ENCODE measurements around the gene SPON2. TPM values are rescaled to one million over a fixed set of nuclear protein-coding genes. Genes with fewer than 3 reads are reported as not detected.

The SPON2 gene
- total RNA-seq, 6 donors from 2014 or later = 23.2 to 81.3 (median 50.8) TPM

- WGBS, 2 donors = 75 to 95% methylated on average over 4 to 14 of the region's 20 CpGs
- TF ChIP-seq CTCF (IDR thresholded peaks at IDR 0.05) = no peak
- no peak for TF ChIP-seq POLR2A (IDR thresholded peaks at IDR 0.05)
- ATAC-seq (ENCODE audit: low FRiP score in 2 of 2) = no peak
- DNase-seq = peak in 1 of 2 donors; percentile 67
- H3K4me3 ChIP-seq = no peak overlapping the region
- peaks cover 52 to 72% (median 55%) of the 10 kb centered on the region in 4 donors for H3K4me1 ChIP-seq
- peak overlapping the region in 3 of 4 donors; percentile 24 to 71 (median 26) for H3K27ac ChIP-seq
- peaks cover 8 to 69% (median 57%) of the 10 kb centered on the region in 4 donors for H3K36me3 ChIP-seq
- H3K9me3 ChIP-seq = no peaks in the 10 kb centered on the region
- no peaks in the 10 kb centered on the region for H3K27me3 ChIP-seq
These were observed 40.4 kb upstream of the SPON2 start for GRCh38 chr4:1212546-1213335.

- ATAC-seq (ENCODE audit: low FRiP score in 2 of 2) = no peak
- no peaks in the 10 kb centered on the region for H3K9me3 ChIP-seq
- peaks cover 8 to 64% (median 54%) of the 10 kb centered on the region in 4 donors for H3K36me3 ChIP-seq
- no peak for TF ChIP-seq POLR2A (IDR thresholded peaks at IDR 0.05)
- peak overlapping the region in 3 of 4 donors; percentile 24 to 71 (median 26) for H3K27ac ChIP-seq
- no peaks in the 10 kb centered on the region for H3K27me3 ChIP-seq
- peak in 1 of 2 donors; percentile 83 for DNase-seq
- peaks cover 49 to 66% (median 53%) of the 10 kb centered on the region in 4 donors for H3K4me1 ChIP-seq
- no peak overlapping the region for H3K4me3 ChIP-seq
- WGBS, 2 donors = 75 to 84% methylated on average over 12 to 33 of the region's 34 CpGs
These were observed 39.6 kb upstream of the SPON2 start for GRCh38 chr4:1211891-1212545.

- Histone ChIP-seq H3K9me3 (no peaks in the 10 kb centered on the region), H3K4me3 (no peak overlapping the region), H3K27me3 (no peaks in the 10 kb centered on the region), H3K4me1 (peaks cover 43 to 60% (median 49%) of the 10 kb centered on the region in 4 donors), H3K36me3 (peaks cover 8 to 61% (median 51%) of the 10 kb centered on the region in 4 donors), H3K27ac (peak overlapping the region in 3 of 4 donors; percentile 30 to 84 (median 80))
- 76 to 89% methylated on average over 13 of the region's 13 CpGs for WGBS, 2 donors
- no peak for TF ChIP-seq POLR2A (IDR thresholded peaks at IDR 0.05)
- ATAC-seq (ENCODE audit: low FRiP score in 2 of 2) (no peak), DNase-seq (peak in 1 of 2 donors; percentile 69)
These were observed 39.0 kb upstream of the SPON2 start for GRCh38 chr4:1211371-1211770.

- ATAC-seq (ENCODE audit: low FRiP score in 2 of 2) (no peak), DNase-seq (peak in 1 of 2 donors; percentile 60)
- TF ChIP-seq CTCF (IDR thresholded peaks at IDR 0.05) = no peak
- no peaks in the 10 kb centered on the region for H3K9me3 ChIP-seq
- H3K4me3 ChIP-seq = no peak overlapping the region
- H3K36me3 ChIP-seq = peaks cover 8 to 57% (median 47%) of the 10 kb centered on the region in 4 donors
- no peaks in the 10 kb centered on the region for H3K27me3 ChIP-seq
- H3K4me1 ChIP-seq = peaks cover 39 to 58% (median 49%) of the 10 kb centered on the region in 4 donors
- WGBS, 2 donors = 74 to 87% methylated on average over 4 to 10 of the region's 10 CpGs
- H3K27ac ChIP-seq = peak overlapping the region in 3 of 4 donors; percentile 30 to 84 (median 80)
These were observed 38.6 kb upstream of the SPON2 start for GRCh38 chr4:1210971-1211370.

GRCh38 chr4:1210241-1210841, 38.0 kb upstream of the SPON2 start:
- WGBS, 2 donors = 85 to 97% methylated on average over 5 to 20 of the region's 22 CpGs
- Histone ChIP-seq H3K4me3 (no peak overlapping the region), H3K9me3 (no peaks in the 10 kb centered on the region), H3K4me1 (peaks cover 41 to 64% (median 54%) of the 10 kb centered on the region in 4 donors), H3K36me3 (peaks cover 3 to 51% (median 41%) of the 10 kb centered on the region in 4 donors), H3K27me3 (no peaks in the 10 kb centered on the region), H3K27ac (peak overlapping the region; percentile 78 to 84 (median 79))
- ATAC-seq (ENCODE audit: low FRiP score in 2 of 2) (no peak), DNase-seq (peak in 1 of 2 donors; percentile 54)
- TF ChIP-seq EP300 (IDR thresholded peaks at IDR 0.05) = no peak
- TF ChIP-seq POLR2A (IDR thresholded peaks at IDR 0.05) = no peak
- TF ChIP-seq POLR2AphosphoS5 (IDR thresholded peaks at IDR 0.05) = no peak
- no peak for TF ChIP-seq CTCF (IDR thresholded peaks at IDR 0.05)
